KBM-7 (cell line): ENCODE data around the gene A3GALT2.
"Not testable (repeated sequence)": the region's sequence is repeated elsewhere in the genome, so short reads cannot be mapped to it uniquely, and the experiment has no call there.

Experiments used
- DNase-seq: peaks from one replicate; pipeline ENCODE4 v3.0.0-alpha.2; 2015
- in situ Hi-C: fragments of 300-500 bp; cut with MboI; formaldehyde crosslinking; loops from 2 replicates; pipeline ENCODE4 v1.14.3; 2020; ENCODE audit warnings: low sequenced_read_pairs, low pct_unique_long_range_greater_than_20kb, mixed read lengths

A3GALT2 gene

GRCh38 chr1:33319949-33320618 lies 814 bp downstream of the A3GALT2 start:
- in situ Hi-C loops = no loop called here
- DNase-seq = no peak

- in situ Hi-C loops = no loop called here
- DNase-seq = no peak
These were observed 1.5 kb downstream of the A3GALT2 start for GRCh38 chr1:33319186-33319948.

- in situ Hi-C loops = no loop called here
- no peak for DNase-seq
These were observed 3.0 kb downstream of the A3GALT2 start for GRCh38 chr1:33317946-33318345.

DNA sequence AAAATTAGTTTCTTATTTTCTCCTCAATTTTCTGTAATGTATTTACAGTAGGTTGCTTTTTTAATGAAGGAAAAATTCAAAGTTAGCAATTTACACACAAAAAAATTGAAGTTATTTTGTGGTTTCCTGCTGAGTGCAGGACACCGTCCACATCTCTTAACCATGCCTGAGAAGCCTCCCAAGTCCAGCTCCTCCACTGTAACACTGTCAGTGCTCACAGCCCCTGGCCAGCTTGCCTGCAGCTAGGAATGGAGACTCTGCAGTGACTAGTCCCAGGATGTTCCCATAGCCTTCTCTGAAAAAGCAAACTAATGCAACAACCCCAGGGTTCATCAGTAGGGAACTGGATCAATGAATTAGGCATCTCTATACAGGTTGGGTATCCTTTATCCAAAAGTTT lies 3.5 kb downstream of the A3GALT2 start:
- no peak for DNase-seq
- in situ Hi-C loops = no loop called here

GRCh38 chr1:33316601-33317000 lies 4.3 kb downstream of the A3GALT2 start:
- in situ Hi-C loops = no loop called here

GRCh38 chr1:33314416-33314815 lies 6.5 kb downstream of the A3GALT2 start:
- in situ Hi-C loops = no loop called here
- DNase-seq = no peak

More at GRCh38 chr1:33316601-33317000, 4.3 kb downstream of the A3GALT2 start:
- no peak for DNase-seq

GRCh38 chr1:33312413-33312749 lies 8.5 kb downstream of the A3GALT2 start:
- no peak for DNase-seq
- in situ Hi-C loops = no loop called here

DNA sequence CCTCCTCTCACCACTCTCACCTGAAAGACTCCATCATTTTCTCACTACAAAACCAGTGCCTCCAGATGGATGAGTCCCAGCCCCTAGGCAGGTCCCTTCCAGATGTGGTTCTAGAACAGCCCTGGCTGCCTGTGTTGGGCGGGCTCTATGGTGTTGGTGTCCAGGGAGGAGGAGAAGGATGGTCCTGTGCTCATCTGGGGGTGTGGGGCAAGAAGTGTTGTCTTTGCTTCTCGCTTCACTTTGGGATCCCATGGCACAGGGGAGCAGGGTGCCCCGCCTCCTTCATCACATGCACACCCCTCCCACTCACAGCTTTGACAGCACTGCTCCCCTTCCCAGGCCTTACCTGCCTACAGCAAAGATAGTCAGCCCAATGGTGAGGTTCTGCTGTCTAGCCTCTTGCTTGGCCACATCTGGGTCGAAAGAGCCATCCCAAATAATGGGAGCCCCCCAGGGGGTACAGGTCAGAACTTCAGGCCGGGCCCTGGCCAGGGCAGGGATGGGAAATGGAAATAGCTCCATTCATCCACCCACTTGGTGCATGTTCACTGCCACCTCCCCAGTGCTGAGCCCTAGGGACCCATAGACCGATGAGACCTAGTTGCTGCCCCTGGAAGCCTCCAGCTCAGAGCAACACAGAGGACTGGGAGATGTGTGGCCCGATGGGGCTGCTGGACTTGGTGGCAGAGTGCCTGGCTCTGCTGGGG lies 9.0 kb downstream of the A3GALT2 start:
- in situ Hi-C loops = no loop called here
- DNase-seq = no peak

- no peak for DNase-seq
- in situ Hi-C loops = no loop called here
These were observed 10.2 kb downstream of the A3GALT2 start for GRCh38 chr1:33310702-33311101.

GRCh38 chr1:33309351-33309750 lies 11.5 kb downstream of the A3GALT2 start:
- in situ Hi-C loops, DNase-seq: not testable (repeated sequence)

DNA sequence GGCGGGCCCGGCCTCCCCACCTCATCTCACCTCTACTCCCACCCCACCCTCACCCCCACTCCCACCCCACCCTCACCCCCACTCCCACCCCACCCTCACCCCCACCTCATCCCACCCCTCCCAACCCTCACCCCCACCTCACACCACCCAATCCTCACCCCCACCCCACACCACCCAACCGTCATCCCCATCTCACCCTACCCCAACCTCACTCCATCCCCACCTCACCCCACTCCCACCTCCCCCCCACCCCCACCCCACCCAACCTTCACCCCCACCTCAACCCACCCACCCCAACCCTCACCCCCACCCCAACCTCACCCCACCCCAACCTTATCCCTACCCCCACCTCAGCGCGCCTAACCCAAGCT lies 13.4 kb downstream of the A3GALT2 start:
- no peak for DNase-seq
- in situ Hi-C loops = no loop called here

- no peak for DNase-seq
- in situ Hi-C loops = no loop called here
These were observed 14.0 kb downstream of the A3GALT2 start for GRCh38 chr1:33306653-33307493.

DNA sequence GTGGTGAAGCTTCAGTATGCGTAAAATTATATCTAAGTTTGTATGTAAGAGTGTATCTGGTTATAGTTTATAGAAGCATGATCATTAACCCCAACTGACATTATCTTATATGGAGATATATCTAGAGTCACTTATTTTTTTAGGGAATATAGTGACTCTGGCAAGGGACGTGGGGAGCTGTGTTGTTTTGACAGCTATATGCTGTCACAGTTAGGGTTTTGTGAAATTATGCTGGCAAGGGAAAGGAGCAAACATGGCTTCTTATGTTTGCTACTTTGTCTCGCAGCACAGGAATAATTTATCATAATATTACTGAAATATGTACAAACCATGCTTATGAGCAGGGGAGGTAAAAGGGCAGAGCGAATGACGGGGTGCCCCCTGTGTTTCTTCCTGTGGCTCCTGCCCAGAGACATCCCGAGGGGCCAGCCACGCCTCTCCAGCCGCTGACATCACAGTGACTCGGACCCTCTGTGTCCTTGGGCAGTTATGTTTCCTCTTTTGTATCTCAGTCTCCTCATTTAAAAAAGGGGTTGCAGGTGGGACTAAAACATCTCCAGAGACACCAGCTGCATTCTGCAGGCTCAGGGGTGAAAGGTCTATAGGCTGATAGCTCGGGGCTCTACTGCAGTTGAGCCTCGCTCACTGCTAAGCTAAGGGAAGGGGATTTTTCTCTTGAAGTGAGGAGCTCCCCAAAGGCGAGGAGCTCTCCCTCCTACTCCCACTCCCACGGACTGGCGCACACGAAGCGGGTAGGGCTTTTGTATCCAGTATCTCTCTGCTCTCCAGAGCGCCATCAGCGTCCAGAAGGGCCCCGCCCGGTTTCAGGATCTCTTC lies 14.9 kb downstream of the A3GALT2 start:
- in situ Hi-C loops = no loop called here
- no peak for DNase-seq

GRCh38 chr1:33305016-33305415 lies 15.9 kb downstream of the A3GALT2 start:
- in situ Hi-C loops = no loop called here
- no peak for DNase-seq

DNA sequence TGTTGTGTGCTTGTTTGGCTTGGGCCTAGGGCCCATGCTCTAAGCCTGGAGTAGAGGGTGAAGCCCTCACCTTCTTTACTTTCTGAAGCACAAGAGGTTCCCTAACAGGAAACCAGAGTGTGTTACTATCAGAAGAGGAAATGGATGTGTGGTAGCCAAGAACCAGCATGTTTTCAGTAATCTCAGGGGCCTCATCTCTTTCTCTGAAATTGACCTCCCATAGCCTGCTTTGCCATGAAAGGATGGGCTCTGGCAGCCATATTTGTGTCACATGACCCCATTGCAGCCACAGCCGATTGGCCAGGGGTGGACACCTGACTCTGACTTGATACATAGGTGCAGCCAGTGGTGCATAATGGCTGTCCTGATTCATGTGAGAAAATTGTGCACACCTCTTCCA lies 18.6 kb downstream of the A3GALT2 start:
- in situ Hi-C loops = no loop called here
- peak; percentile 53 for DNase-seq

DNA sequence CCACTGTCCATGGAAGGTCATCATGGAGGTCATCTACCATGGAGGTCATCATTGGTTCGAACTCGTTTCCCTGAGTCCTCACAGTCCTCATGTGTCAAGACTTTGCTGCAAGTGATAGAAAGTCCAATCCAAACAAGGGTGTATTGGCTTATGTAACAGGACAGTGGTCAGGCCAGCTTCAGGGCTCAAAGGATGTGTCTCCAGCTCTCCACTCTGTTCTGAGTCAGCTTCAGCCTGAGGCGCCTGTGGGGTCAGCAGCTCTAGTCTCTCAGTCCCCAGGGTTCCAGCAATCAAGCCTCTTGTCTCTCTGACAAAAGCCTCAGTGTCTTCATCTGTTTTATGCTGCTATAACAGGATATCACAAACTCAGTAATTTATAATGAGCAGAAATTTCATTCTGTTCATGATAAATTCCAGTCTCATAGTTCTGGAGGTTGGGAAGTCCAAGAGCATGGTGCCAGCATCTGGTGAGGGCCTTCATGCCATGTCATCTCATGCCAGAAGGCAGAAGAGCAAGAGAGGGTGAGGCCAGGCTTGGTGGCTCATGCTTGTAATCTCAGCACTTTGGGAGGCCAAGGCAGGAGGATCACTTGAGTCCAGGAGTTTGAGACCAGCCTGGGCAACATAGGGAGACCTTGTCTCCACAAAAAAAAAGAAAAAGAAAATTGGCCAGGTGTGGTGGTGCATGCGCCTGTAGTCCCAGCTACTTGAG lies 19.5 kb downstream of the A3GALT2 start:
- in situ Hi-C loops = no loop called here

DNA sequence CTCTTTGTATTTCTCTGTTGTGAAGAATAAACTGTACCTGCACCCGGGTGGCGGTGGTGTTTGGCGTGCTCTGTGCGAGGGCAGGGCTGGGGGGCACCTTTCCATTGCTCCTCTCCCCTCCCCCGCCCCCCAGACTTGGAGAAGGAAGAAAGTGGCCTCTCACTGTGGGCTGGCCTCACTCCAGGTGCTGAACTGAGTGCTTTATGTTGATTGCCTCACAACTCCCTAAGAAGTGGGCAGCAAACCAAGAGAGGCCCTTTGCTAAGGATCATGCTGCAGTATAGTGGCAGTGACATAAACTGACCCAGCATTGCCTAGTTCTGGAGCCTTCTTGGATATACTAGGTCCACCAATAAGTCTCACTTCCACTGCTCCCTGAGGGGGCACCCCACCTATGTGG lies 20.2 kb downstream of the A3GALT2 start:
- in situ Hi-C loops = no loop called here
- peak; percentile 24 for DNase-seq

More for the DNA sequence above, 19.5 kb downstream of the A3GALT2 start:
- DNase-seq = no peak
